A673 (cell line): ENCODE results near the gene NTRK1. TPM values are rescaled to one million over a fixed set of nuclear protein-coding genes. Genes with fewer than 3 reads are reported as not detected.
A peak's percentile ranks its signal among the peaks of the same experiment; 100 is the strongest.

Experiments
- BruUV-seq: library from RNA; stranded (reverse); fragments of 400-500 nt; replicated peaks from 2 replicates; lab custom pipeline; 2021; lab: Mats Ljungman, UMichigan
- CTCF ChIA-PET: fragments of 300-600 bp; sonication (Branson Sonifier 250); formaldehyde crosslinking; loops from one replicate; lab custom pipeline; 2022; ENCODE audit warnings: antibody characterized with exemption; lab: Charles Lee
- POLR2A ChIA-PET: fragments of 300-600 bp; sonication (Branson Sonifier 250); formaldehyde crosslinking; loops from one replicate; lab custom pipeline; 2022; ENCODE audit warnings: antibody characterized with exemption; ENCODE audit not compliant: low non-redundant PET; lab: Charles Lee
- DNase-seq: peaks from one replicate; pipeline ENCODE4 v3.0.0-alpha.2; 2015; ENCODE audit warnings: low spot score
- H3K27ac ChIP-seq: fragments of 200-600 bp; sonication (generic); 2 replicates; pipeline ENCODE4 v1.5.1; 2016; ENCODE audit warnings: mixed run types, low read depth, mild to moderate bottlenecking, mixed read lengths, antibody characterized with exemption, low read length; ENCODE audit not compliant: poor library complexity, severe bottlenecking
- H3K27me3 ChIP-seq: fragments of 200-600 bp; sonication (generic); replicated peaks from 2 replicates; pipeline ENCODE4 v1.6.1; 2017; ENCODE audit warnings: mixed run types, low read depth, mild to moderate bottlenecking, mixed read lengths, antibody characterized with exemption, low read length; ENCODE audit not compliant: insufficient read depth, poor library complexity
- H3K36me3 ChIP-seq: fragments of 200-600 bp; sonication (generic); 2 replicates; pipeline ENCODE4 v1.6.1; 2016; ENCODE audit warnings: mixed run types, mild to moderate bottlenecking, mixed read lengths, antibody characterized with exemption, low read length; ENCODE audit not compliant: insufficient read depth, poor library complexity, severe bottlenecking
- H3K4me1 ChIP-seq: fragments of 200-600 bp; sonication (generic); 2 replicates; pipeline ENCODE4 v1.6.1; 2017; ENCODE audit warnings: mixed run types, mild to moderate bottlenecking, mixed read lengths, antibody characterized with exemption, low read length; ENCODE audit not compliant: insufficient read depth, poor library complexity, severe bottlenecking
- H3K4me3 ChIP-seq: fragments of 200-600 bp; sonication (generic); 2 replicates; pipeline ENCODE4 v1.5.1; 2016; ENCODE audit warnings: low read depth, mixed run types, mild to moderate bottlenecking, mixed read lengths, low read length; ENCODE audit not compliant: poor library complexity, severe bottlenecking
- H3K9me3 ChIP-seq: fragments of 200-600 bp; sonication (generic); 2 replicates; pipeline ENCODE4 v1.6.1; 2016; ENCODE audit warnings: mixed run types, low read depth, mild to moderate bottlenecking, mixed read lengths, antibody characterized with exemption, low read length; ENCODE audit not compliant: poor library complexity, severe bottlenecking
- EZH2 ChIP-seq: fragments of 200-600 bp; sonication (generic); IDR thresholded peaks from 2 replicates; pipeline ENCODE4 v1.6.1; 2017; ENCODE audit warnings: borderline replicate concordance, low read depth, mild to moderate bottlenecking, mixed read lengths, antibody characterized with exemption, low read length; ENCODE audit not compliant: poor library complexity, severe bottlenecking
- intact Hi-C: fragments of 100-400 bp; cut with micrococcal nuclease; formaldehyde crosslinking; loops from one replicate; pipeline ENCODE4 v1.10.0; 2022; ENCODE audit not compliant: unreplicated experiment
- total RNA-seq: library from RNA; stranded (reverse); gene quantifications from 2 replicates; pipeline ENCODE4 v1.2.3, GENCODE V29; 2021
- TF ChIP-seq, protein P1 (sequence below): fragments of 300-800, 200-600 bp; sonication (generic); conservative IDR thresholded peaks from 2 replicates; pipeline ENCODE4 v1.5.1; 2017; ENCODE audit warnings: low read depth, mild to moderate bottlenecking, antibody characterized with exemption, low read length, moderate library complexity, mixed read lengths

The NTRK1 gene
- total RNA-seq, 1 experiment from 2014 or later = 5.1 TPM

DNA sequence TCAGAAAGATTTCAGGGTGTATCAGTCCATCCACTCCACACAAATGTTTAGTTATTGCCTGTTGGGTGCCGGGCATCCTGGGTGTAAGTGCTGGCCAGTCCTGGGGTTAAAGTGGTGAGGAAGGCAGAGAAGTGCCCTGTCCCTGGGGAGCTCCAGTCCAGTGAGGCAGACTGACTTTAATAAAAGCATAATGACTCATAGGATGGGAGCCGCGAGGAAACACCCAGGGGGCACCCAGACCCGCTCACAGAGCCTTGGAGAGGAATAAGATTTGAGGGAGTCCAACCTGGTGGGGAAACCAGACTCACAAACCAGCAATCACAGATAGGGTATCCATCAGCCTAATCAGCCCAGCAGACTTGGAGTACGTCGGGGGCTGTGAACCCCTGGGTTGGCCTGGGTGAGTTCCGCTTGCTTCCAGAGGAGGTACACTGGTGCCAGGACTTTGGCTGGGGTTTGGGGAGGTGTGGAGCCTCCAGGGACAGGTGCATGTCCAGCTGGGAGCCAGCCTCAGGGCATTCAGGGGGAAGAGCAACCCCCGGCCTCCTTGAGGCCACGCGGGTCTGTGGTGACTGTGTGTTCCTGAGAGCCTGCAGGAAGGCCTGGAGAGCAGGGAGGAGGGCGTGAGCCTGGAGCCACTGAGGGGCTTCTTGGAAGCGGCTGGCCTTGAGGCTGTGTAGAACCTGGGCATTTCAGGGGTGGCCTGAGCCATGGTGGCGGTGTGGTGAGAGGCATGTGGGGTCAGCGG, 36.6 kb downstream of the NTRK1 start:
- H3K4me3 ChIP-seq = no peak overlapping the region
- peak; percentile 49 for DNase-seq
- no peaks in the 10 kb centered on the region for H3K36me3 ChIP-seq
- no peaks in the 10 kb centered on the region for H3K27me3 ChIP-seq
- TF ChIP-seq, protein P1, sequence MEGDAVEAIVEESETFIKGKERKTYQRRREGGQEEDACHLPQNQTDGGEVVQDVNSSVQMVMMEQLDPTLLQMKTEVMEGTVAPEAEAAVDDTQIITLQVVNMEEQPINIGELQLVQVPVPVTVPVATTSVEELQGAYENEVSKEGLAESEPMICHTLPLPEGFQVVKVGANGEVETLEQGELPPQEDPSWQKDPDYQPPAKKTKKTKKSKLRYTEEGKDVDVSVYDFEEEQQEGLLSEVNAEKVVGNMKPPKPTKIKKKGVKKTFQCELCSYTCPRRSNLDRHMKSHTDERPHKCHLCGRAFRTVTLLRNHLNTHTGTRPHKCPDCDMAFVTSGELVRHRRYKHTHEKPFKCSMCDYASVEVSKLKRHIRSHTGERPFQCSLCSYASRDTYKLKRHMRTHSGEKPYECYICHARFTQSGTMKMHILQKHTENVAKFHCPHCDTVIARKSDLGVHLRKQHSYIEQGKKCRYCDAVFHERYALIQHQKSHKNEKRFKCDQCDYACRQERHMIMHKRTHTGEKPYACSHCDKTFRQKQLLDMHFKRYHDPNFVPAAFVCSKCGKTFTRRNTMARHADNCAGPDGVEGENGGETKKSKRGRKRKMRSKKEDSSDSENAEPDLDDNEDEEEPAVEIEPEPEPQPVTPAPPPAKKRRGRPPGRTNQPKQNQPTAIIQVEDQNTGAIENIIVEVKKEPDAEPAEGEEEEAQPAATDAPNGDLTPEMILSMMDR = no peak
- TF ChIP-seq EZH2 = no peak
- intact Hi-C loops = loop anchor here (10.0 kb wide), 1 partner anchor 258 kb away; no protein-coding TSS in a partner anchor
- ChIA-PET CTCF (no interaction called here), POLR2A (no interaction called here)
- no TSS peak for BruUV-seq
- H3K4me1 ChIP-seq = no peaks in the 10 kb centered on the region
- H3K27ac ChIP-seq = no peak overlapping the region
- no peaks in the 10 kb centered on the region for H3K9me3 ChIP-seq

DNA sequence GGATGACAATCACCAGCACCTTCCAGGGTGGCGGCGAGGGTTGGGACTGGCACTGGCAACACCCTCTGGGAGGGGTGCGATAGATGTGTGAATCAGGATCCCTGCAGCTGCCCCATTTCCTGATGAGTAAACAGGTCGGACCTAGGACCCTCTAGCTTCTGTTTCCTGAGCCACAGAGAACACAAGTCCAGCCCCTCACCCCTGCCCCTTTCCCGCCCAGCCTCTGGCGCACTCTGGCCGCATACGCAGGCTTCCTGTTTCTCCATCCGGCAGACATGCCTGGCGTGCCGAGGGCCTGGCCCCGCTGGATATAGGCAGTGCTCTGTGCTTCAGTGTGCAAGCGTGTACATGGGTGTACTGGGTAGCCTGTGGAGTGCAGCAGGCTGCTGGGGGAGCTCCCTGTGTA, 37.5 kb downstream of the NTRK1 start:
- no peak overlapping the region for H3K27ac ChIP-seq
- no peak overlapping the region for H3K4me3 ChIP-seq
- H3K27me3 ChIP-seq = no peaks in the 10 kb centered on the region
- ChIA-PET CTCF (no interaction called here), POLR2A (no interaction called here)
- BruUV-seq = no TSS peak
- H3K4me1 ChIP-seq = no peaks in the 10 kb centered on the region
- no peaks in the 10 kb centered on the region for H3K9me3 ChIP-seq
- DNase-seq = no peak
- intact Hi-C loops = loop anchor here (10.0 kb wide), 1 partner anchor 257 kb away; no protein-coding TSS in a partner anchor
- no peaks in the 10 kb centered on the region for H3K36me3 ChIP-seq
- TF ChIP-seq, protein P1 = no peak

DNA sequence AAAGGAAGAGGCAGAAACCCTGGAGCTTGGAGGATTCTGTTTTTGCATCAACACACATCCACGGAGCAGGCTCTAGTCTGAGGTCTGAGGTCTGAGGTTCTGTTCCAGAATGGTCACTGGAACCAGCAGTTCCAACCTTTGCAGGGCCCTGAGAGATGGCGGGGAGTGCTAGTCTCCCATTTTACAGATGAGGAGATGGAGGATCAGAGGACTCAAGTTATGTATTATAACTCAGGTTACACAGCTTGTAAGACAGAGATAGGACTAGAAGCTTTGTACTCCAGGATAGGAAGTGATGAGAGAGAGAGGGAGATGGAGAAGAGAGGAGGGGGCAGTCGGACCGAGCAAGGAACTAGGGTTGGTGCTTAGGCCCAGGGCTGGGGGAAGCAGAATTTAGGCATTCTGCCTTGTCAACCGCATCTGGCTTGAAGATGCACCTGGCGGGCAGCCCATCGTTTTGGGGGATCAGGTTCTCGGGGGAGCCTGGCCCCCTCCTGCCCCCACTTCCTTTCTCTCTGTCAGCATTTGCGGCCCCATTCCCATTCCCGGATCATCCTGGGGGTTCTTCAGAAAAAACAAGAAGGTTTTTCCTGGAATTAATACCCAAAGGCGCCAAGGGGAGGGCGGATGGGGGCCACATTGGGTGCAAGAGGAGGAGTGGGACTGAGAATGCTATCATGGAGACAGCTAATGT, 38.5 kb downstream of the NTRK1 start:
- BruUV-seq = no TSS peak
- Histone ChIP-seq H3K27ac (no peak overlapping the region), H3K9me3 (no peaks in the 10 kb centered on the region), H3K4me1 (no peaks in the 10 kb centered on the region), H3K4me3 (no peak overlapping the region), H3K27me3 (no peaks in the 10 kb centered on the region), H3K36me3 (no peaks in the 10 kb centered on the region)
- POLR2A ChIA-PET = no interaction called here
- no peak for DNase-seq
- CTCF ChIA-PET = interaction anchor here (0.9 kb wide), 1 partner anchor 209 kb away, joined by 3 read pairs; no protein-coding TSS in a partner anchor
- intact Hi-C loops = loop anchor here (10.0 kb wide), 1 partner anchor 256 kb away; no protein-coding TSS in a partner anchor
- TF ChIP-seq EZH2 = no peak
- TF ChIP-seq, protein P1 = no peak
